Activated T-cell treated with anti-CD3 and anti-CD28 coated beads for 48 hours (primary cell): Measurements from ENCODE around the gene MT1E.
"Not testable (repeated sequence)": the region's sequence is repeated elsewhere in the genome, so short reads cannot be mapped to it uniquely, and the experiment has no call there.

Experiments
- DNase-seq: peaks from one replicate; pipeline ENCODE4 v3.0.0-alpha.2; 2020; ENCODE audit warnings: low read depth

MT1E gene

GRCh38 chr16:56625140-56625942, at the start of gene MT1E:
TSS of gene MT1E (plus strand) at chr16:56625781. CDS start at chr16:56625852, 71 bp downstream.
- DNase-seq: peak; percentile 74

GRCh38 chr16:56576585-56577299, 48.8 kb upstream of the MT1E start:
- DNase-seq: peak; percentile 84

- no peak for DNase-seq
Observed at GRCh38 chr16:56577300-56577625, 48.3 kb upstream of the MT1E start.

- no peak for DNase-seq
Observed at GRCh38 chr16:56580391-56581048, 45.1 kb upstream of the MT1E start.

GRCh38 chr16:56582911-56583310, 42.7 kb upstream of the MT1E start:
- not testable (repeated sequence) for DNase-seq

GRCh38 chr16:56583351-56584168, 42.0 kb upstream of the MT1E start:
- DNase-seq: no peak

GRCh38 chr16:56584276-56584675, 41.3 kb upstream of the MT1E start:
- no peak for DNase-seq

GRCh38 chr16:56588781-56589140, 36.8 kb upstream of the MT1E start:
- DNase-seq: no peak

- DNase-seq: no peak
Observed at GRCh38 chr16:56589141-56590039, 36.2 kb upstream of the MT1E start, which contains the start of gene MT3. TSS of gene MT3 (plus strand) at chr16:56589528. CDS start at chr16:56589591, 63 bp downstream.

- DNase-seq: no peak
Observed at GRCh38 chr16:56591377-56592060, 34.1 kb upstream of the MT1E start.

- DNase-seq: no peak
Observed at GRCh38 chr16:56593573-56594291, 31.8 kb upstream of the MT1E start.

- DNase-seq: no peak
Observed at GRCh38 chr16:56594292-56594619, 31.3 kb upstream of the MT1E start.

- no peak for DNase-seq
Observed at GRCh38 chr16:56600398-56600999, 25.1 kb upstream of the MT1E start.

GRCh38 chr16:56601325-56601724, 24.3 kb upstream of the MT1E start:
- DNase-seq: no peak

GRCh38 chr16:56603589-56603988, 22.0 kb upstream of the MT1E start:
- no peak for DNase-seq

GRCh38 chr16:56604966-56605365, 20.6 kb upstream of the MT1E start:
- DNase-seq: no peak

GRCh38 chr16:56605475-56605874, 20.1 kb upstream of the MT1E start:
- DNase-seq: no peak

- DNase-seq: no peak
Observed at GRCh38 chr16:56606071-56606475, 19.5 kb upstream of the MT1E start.

- DNase-seq: no peak
Observed at GRCh38 chr16:56606476-56607108, 19.0 kb upstream of the MT1E start.
